CD4-positive, alpha-beta T cell treated with Interleukin-15 for 1 hour (primary cell): ENCODE results near the gene C8G.

Source experiments
- DNase-seq: peaks from one replicate; pipeline ENCODE4 v3.0.0-alpha.2; 2020

C8G gene

GRCh38 chr9:136985027-136985602 is 40.1 kb downstream of the C8G start:
- no peak for DNase-seq

GRCh38 chr9:136985853-136986252 is 40.8 kb downstream of the C8G start:
- no peak for DNase-seq

GRCh38 chr9:136988872-136989271 is 43.8 kb downstream of the C8G start:
- DNase-seq = no peak

GRCh38 chr9:136990242-136990911 is 45.3 kb downstream of the C8G start:
- DNase-seq = no peak

- DNase-seq = peak; percentile 93
These were observed 47.2 kb downstream of the C8G start, which contains the start of gene PAXX for GRCh38 chr9:136991993-136992818. TSS of gene PAXX (plus strand) at chr9:136992422. CDS start at chr9:136992444, 22 bp downstream.

GRCh38 chr9:136992819-136993369 is 47.9 kb downstream of the C8G start:
- no peak for DNase-seq

- DNase-seq = no peak
These were observed 49.3 kb downstream of the C8G start for GRCh38 chr9:136994180-136994887.

- DNase-seq = no peak
These were observed 49.8 kb downstream of the C8G start for GRCh38 chr9:136994888-136995230.

- DNase-seq = no peak
These were observed 50.3 kb downstream of the C8G start for GRCh38 chr9:136995362-136995761.

- DNase-seq = no peak
These were observed 50.8 kb downstream of the C8G start for GRCh38 chr9:136995772-136996311.
